AG04450 (cell line): ENCODE results near the gene NACA2. TPM values are rescaled to one million over a fixed set of nuclear protein-coding genes. Genes with fewer than 3 reads are reported as not detected.

Experiments used
- CTCF ChIA-PET: fragments of 300-600, 350-600 bp; formaldehyde crosslinking; extraction: SDS; loops from one replicate; lab custom pipeline; 2022; ENCODE audit warnings: antibody characterized with exemption, inconsistent platforms; lab: Charles Lee
- POLR2A ChIA-PET: fragments of 350-600 bp; formaldehyde crosslinking; extraction: SDS; loops from one replicate; lab custom pipeline; 2021; ENCODE audit warnings: antibody characterized with exemption, inconsistent platforms; lab: Yijun Ruan, JAX
- DNase-seq: peaks from one replicate; pipeline ENCODE4 v3.0.0-alpha.2; 2011; ENCODE audit warnings: low read depth, low spot score
- H3K27ac ChIP-seq: one replicate; pipeline ENCODE4 v1.5.1; 2012; ENCODE audit warnings: low read depth, low read length, control low read depth
- H3K27me3 ChIP-seq: one replicate; pipeline ENCODE4 v1.6.0; 2012; ENCODE audit warnings: low read length; ENCODE audit not compliant: control insufficient read depth, insufficient read depth
- H3K4me3 ChIP-seq: 2 replicates; pipeline ENCODE4 v1.5.1; 2011; ENCODE audit warnings: mild to moderate bottlenecking, low read depth, low read length, control low read depth
- H3K9me3 ChIP-seq: 2 replicates; pipeline ENCODE4 v1.5.1; 2012; ENCODE audit warnings: low read length; ENCODE audit not compliant: control insufficient read depth, insufficient read depth
- CTCF ChIP-seq: IDR thresholded peaks from 2 replicates; pipeline ENCODE4 v1.5.1; 2011; ENCODE audit warnings: low read depth, low read length, control low read depth, inconsistent platforms
- polyA plus RNA-seq: library from polyadenylated mRNA; depleted of rRNA; stranded (reverse); fragments of >200 nt; gene quantifications from 2 replicates; pipeline ENCODE4 v1.2.3, GENCODE V29; 2011

NACA2 gene
- polyA plus RNA-seq, 1 experiment: 0.56 TPM

- no peak for DNase-seq
- no peaks in the 10 kb centered on the region for H3K9me3 ChIP-seq
- H3K27me3 ChIP-seq: peaks cover 16% of the 10 kb centered on the region
- ChIA-PET CTCF (no interaction called here), POLR2A (no interaction called here)
- H3K4me3 ChIP-seq: no peak overlapping the region
- no peak overlapping the region for H3K27ac ChIP-seq
- TF ChIP-seq CTCF: no peak
Observed at GRCh38 chr17:61598014-61598413, 7.0 kb upstream of the NACA2 start.

- Histone ChIP-seq H3K27me3 (peaks cover 16% of the 10 kb centered on the region), H3K4me3 (no peak overlapping the region), H3K9me3 (no peaks in the 10 kb centered on the region), H3K27ac (no peak overlapping the region)
- CTCF ChIA-PET: no interaction called here
- DNase-seq: no peak
- POLR2A ChIA-PET: no interaction called here
- TF ChIP-seq CTCF: no peak
Observed at GRCh38 chr17:61597607-61598006, 6.6 kb upstream of the NACA2 start.

- Histone ChIP-seq H3K27me3 (peaks cover 19% of the 10 kb centered on the region), H3K9me3 (peaks cover 2% of the 10 kb centered on the region; the same call in 1 of the 2 replicates), H3K27ac (no peak overlapping the region), H3K4me3 (no peak overlapping the region)
- CTCF ChIA-PET: interaction anchor here (1.2 kb wide), 1 partner anchor 12 kb away, joined by 3 read pairs; no protein-coding TSS in a partner anchor
- no peak for DNase-seq
- no peak for TF ChIP-seq CTCF
- POLR2A ChIA-PET: no interaction called here
Observed at GRCh38 chr17:61595418-61596186, 4.6 kb upstream of the NACA2 start.

GRCh38 chr17:61594294-61594825 lies 3.3 kb upstream of the NACA2 start:
- Histone ChIP-seq H3K27ac (no peak overlapping the region), H3K27me3 (peaks cover 23% of the 10 kb centered on the region), H3K4me3 (no peak overlapping the region), H3K9me3 (peaks cover 2% of the 10 kb centered on the region; the same call in 1 of the 2 replicates)
- ChIA-PET CTCF (no interaction called here), POLR2A (no interaction called here)
- TF ChIP-seq CTCF: no peak
- DNase-seq: no peak

- no peak for DNase-seq
- Histone ChIP-seq H3K27me3 (peaks cover 20% of the 10 kb centered on the region), H3K9me3 (peaks cover 2% of the 10 kb centered on the region; the same call in 1 of the 2 replicates), H3K27ac (no peak overlapping the region), H3K4me3 (no peak overlapping the region)
- ChIA-PET CTCF (no interaction called here), POLR2A (no interaction called here)
- TF ChIP-seq CTCF: no peak
Observed at GRCh38 chr17:61593426-61593825, 2.4 kb upstream of the NACA2 start.
